Large intestine (tissue), 3 donors: Measurements from ENCODE around the gene RNASEH2B. TPM values are rescaled to one million over a fixed set of nuclear protein-coding genes. Genes with fewer than 3 reads are reported as not detected.
A peak's percentile ranks its signal among the peaks of the same experiment; 100 is the strongest.

Experiments used
- DNase-seq, 2 donors: peaks; one replicate each; pipeline versions ENCODE4 v3.0.0 to v3.0.0-alpha.2; 2013
- H3K27ac ChIP-seq: one replicate; pipeline ENCODE4 v1.5.1; 2013; ENCODE audit warnings: low read length
- H3K27me3 ChIP-seq: 2 replicates; pipeline ENCODE4 v1.6.1; 2013; ENCODE audit warnings: low read length; ENCODE audit not compliant: control insufficient read depth, insufficient read depth
- H3K36me3 ChIP-seq: 2 replicates; pipeline ENCODE4 v1.6.1; 2013; ENCODE audit warnings: low read length; ENCODE audit not compliant: control insufficient read depth, insufficient read depth
- H3K4me1 ChIP-seq: one replicate; pipeline ENCODE4 v1.6.1; 2013; ENCODE audit warnings: low read length; ENCODE audit not compliant: control insufficient read depth, insufficient read depth
- H3K4me3 ChIP-seq: one replicate; pipeline ENCODE4 v1.5.1; 2013; ENCODE audit warnings: low read length
- H3K9me3 ChIP-seq: one replicate; pipeline ENCODE4 v1.6.1; 2013; ENCODE audit warnings: mild to moderate bottlenecking, low read depth, low read length, moderate library complexity; ENCODE audit not compliant: control insufficient read depth
- WGBS: methylation state at CpG from one replicate; pipeline ENCODE4 v1.1.5; 2013; ENCODE audit warnings: low lambda C conversion rate; ENCODE audit not compliant: insufficient coverage; 5-methylcytosine and 5-hydroxymethylcytosine counted together
- polyA plus RNA-seq: library from polyadenylated mRNA; unstranded; fragments of 120-200 nt; gene quantifications from one replicate; pipeline ENCODE4 v1.2.1, GENCODE V29; 2013

Gene RNASEH2B
- polyA plus RNA-seq, 1 donor: 43.7 TPM

DNA sequence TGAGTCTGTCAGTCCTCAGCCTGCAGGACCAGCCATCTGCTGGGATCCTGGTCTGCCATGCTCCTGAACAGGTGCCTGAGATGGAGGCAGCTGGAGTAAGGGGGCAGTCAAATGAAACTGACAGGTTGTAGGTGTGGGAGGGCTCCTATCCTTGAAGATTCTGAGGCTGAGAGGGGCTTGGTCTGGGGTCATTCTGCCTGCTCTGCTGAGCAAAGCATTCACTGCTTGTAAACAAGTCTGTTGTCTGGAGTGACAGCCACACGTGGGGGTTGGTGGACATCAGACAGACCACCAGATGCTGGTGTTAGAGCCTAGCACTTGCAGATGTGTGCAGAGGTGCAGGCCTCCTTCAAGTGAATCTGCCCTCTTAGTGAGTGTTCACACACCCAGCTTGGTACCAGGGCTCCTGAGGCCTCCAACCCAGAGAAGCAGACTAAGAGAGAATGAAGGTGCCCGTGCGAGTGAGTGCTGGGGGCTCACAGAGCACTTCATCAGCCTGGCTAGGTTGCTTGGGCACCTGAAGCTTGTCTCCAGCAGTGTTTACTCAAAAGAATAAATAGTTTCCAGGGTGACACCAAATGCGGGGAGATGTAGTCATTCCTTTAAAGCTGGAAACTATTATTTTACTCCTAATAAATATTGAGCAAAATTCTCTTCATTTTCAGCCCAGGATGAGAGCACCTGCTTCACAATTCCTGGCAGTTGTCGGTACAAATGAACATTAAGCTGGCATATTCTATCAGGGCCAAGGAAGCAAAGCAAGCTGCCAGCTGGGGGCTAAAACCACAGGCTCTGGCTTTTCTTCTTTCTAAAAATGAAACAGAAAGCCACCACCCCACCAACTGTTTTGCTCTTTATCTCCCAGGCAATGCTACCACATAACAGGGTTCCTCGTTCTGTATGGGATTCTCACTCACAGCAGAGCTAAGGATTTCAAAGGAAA lies 82.3 kb downstream of the RNASEH2B start:
- Histone ChIP-seq H3K27me3 (no peaks in the 10 kb centered on the region), H3K27ac (no peak overlapping the region), H3K36me3 (no peaks in the 10 kb centered on the region), H3K4me1 (peaks cover 65% of the 10 kb centered on the region), H3K4me3 (no peak overlapping the region), H3K9me3 (no peaks in the 10 kb centered on the region)
- DNase-seq: peak in 1 of 2 donors; percentile 42
- no CpG with 5 or more reads among the region's 6 CpGs for WGBS

DNA sequence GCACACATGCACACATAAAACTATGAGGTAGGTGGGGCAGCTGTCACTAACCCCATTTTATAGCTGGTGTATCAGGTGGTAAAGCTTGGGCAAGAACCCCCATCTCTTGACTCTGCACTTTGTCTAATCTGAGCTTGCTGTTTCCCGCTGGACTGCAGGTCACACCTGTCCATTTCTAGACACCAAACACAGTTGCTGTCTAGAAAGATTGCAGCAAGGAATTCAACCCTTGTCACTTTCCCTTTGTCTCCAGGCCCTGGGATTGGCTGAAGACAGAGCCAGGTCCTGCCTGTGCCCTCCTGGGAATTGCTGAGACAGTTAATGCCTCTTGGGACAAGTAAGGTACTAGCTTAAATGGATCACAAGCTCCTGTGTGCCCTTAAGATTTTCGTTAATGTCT lies 83.8 kb downstream of the RNASEH2B start:
- peak overlapping the region; percentile 15 for H3K27ac ChIP-seq
- H3K9me3 ChIP-seq: no peaks in the 10 kb centered on the region
- H3K4me3 ChIP-seq: no peak overlapping the region
- 40% methylated on average over 1 of the region's 2 CpGs for WGBS
- H3K4me1 ChIP-seq: peaks cover 65% of the 10 kb centered on the region
- DNase-seq: peak; percentile 94 to 97
- H3K36me3 ChIP-seq: no peaks in the 10 kb centered on the region
- no peaks in the 10 kb centered on the region for H3K27me3 ChIP-seq

DNA sequence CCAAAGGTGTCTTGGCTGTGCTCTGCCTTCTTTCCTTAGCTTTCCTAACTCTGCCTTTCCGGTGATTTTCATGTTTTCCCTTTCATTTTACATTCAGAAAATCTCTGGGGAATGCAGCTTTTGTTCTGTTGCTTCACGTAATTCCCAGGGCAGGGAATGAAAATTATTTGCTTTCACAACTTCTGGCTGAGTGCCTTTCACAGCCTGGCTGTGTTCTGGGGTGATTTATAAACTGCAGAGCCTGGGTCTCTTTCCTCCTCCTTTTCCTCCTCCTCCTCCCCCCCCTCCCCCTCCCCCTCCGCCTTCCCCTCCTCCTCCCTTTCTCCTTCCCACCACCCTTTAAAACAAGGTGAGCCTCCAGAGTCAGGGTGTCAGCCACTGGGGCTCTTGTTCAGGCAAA lies 84.3 kb downstream of the RNASEH2B start:
- H3K4me1 ChIP-seq: peaks cover 70% of the 10 kb centered on the region
- no CpG with 5 or more reads among the region's 3 CpGs for WGBS
- H3K27ac ChIP-seq: peak overlapping the region; percentile 15
- H3K27me3 ChIP-seq: no peaks in the 10 kb centered on the region
- H3K9me3 ChIP-seq: no peaks in the 10 kb centered on the region
- no peak overlapping the region for H3K4me3 ChIP-seq
- DNase-seq: no peak
- no peaks in the 10 kb centered on the region for H3K36me3 ChIP-seq

DNA sequence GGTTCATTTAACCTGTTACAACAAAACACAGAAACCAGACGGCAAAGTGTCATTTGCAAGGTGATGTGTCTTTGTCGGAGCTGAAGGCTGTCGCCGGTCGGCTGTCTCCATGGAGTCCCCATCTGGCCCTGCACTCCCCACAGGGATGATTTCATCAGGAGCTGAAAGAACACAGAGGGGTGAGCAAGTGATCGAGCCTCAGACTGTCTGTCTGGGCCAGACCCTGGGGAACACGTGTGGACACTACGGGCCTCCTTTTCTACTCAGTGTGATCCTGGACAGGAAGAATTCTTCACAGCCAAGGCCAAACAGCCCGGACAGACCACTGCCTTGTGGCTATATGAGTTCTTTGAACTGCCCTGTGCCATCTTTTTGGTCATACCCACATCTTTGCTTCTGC lies 85.1 kb downstream of the RNASEH2B start:
- peaks cover 68% of the 10 kb centered on the region for H3K4me1 ChIP-seq
- H3K4me3 ChIP-seq: no peak overlapping the region
- no peak for DNase-seq
- H3K9me3 ChIP-seq: no peaks in the 10 kb centered on the region
- no peaks in the 10 kb centered on the region for H3K36me3 ChIP-seq
- H3K27me3 ChIP-seq: no peaks in the 10 kb centered on the region
- H3K27ac ChIP-seq: peak overlapping the region; percentile 15
- WGBS: no CpG with 5 or more reads among the region's 9 CpGs

DNA sequence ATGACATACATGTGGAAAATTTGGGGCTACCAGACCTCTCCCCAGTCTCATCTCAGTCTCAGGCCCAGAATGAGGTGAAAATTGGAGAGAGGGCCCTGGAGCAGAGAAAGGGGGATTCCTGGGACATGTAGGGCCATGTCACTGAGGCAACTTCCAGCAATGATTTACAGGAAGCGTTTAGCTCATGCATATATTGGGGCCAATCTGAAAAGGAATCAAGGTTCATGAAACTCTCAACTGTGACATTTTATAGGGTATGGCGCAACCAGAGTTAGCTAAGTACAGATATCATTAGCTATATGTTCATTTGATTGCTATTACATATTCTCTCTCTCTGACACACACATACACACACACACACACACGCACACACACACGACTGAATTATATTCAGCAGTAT lies 86.3 kb downstream of the RNASEH2B start:
- DNase-seq: peak; percentile 92 to 96
- no CpG with 5 or more reads among the region's 4 CpGs for WGBS
- peak overlapping the region; percentile 58 for H3K27ac ChIP-seq
- H3K4me1 ChIP-seq: peaks cover 64% of the 10 kb centered on the region
- no peaks in the 10 kb centered on the region for H3K27me3 ChIP-seq
- no peaks in the 10 kb centered on the region for H3K9me3 ChIP-seq
- H3K36me3 ChIP-seq: no peaks in the 10 kb centered on the region
- H3K4me3 ChIP-seq: no peak overlapping the region

DNA sequence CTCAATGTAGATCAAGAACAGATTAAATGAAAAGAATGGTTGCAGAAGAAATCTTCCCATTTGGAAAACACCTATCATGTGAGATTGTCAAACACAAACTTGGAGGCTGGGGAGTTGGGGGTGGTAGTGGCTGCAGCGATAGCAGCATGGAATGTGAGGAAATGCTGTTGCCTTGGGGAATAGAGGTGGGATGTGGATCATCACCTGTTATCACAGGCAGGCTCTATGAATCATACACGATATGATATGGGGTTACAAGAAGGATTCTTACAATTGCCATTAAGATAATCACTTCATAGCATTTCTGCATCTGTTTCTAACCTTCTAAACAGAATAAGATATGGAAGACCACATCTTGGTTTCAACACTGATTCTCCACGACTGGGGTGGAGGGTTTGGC lies 88.7 kb downstream of the RNASEH2B start:
- WGBS: no CpG with 5 or more reads among the region's 3 CpGs
- peaks cover 42% of the 10 kb centered on the region for H3K4me1 ChIP-seq
- peak in 1 of 2 donors; percentile 38 for DNase-seq
- no peak overlapping the region for H3K4me3 ChIP-seq
- H3K27me3 ChIP-seq: no peaks in the 10 kb centered on the region
- no peaks in the 10 kb centered on the region for H3K36me3 ChIP-seq
- H3K9me3 ChIP-seq: no peaks in the 10 kb centered on the region
- no peak overlapping the region for H3K27ac ChIP-seq

DNA sequence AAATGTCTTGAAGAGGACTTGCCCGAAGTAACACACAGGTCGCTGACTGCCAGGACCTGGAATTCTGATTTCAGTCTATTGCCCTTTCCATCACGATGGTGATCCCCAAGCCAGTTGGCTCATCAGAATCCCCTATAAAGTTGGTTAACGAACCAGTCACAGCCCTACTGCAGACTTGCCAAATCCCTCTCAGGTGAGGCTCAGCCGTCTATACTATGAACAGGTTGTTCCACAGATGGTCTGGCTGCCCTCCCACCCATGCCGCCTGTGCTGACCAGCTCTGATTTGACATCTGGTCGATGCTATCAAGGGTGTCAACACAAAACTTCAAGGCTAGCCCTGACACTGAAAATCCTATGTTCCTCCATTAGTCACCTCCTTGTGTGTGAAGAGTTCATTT lies 90.0 kb downstream of the RNASEH2B start:
- H3K4me3 ChIP-seq: no peak overlapping the region
- no CpG with 5 or more reads among the region's 7 CpGs for WGBS
- H3K9me3 ChIP-seq: no peaks in the 10 kb centered on the region
- H3K27me3 ChIP-seq: no peaks in the 10 kb centered on the region
- H3K4me1 ChIP-seq: peaks cover 37% of the 10 kb centered on the region
- no peaks in the 10 kb centered on the region for H3K36me3 ChIP-seq
- DNase-seq: no peak
- no peak overlapping the region for H3K27ac ChIP-seq

DNA sequence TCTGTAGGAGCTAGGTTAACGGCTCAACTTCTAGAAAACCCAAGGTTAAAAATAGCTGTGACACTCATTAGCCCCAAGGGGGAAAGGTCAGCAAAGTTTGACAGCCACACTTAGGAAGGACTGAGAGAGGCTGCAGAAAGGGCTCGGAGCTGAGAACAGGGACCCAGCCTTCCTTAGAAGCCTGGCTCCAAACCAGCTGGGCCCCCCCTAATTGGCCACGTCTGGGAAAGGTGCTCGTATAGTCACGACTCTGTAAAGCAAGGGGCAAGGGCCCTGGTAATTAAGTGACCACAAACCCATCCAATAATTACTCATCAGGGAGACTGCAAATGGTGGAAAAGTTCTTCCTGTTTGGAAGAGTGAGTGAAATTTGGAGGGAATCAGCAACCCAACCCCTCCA lies 90.5 kb downstream of the RNASEH2B start:
- no peaks in the 10 kb centered on the region for H3K27me3 ChIP-seq
- H3K4me3 ChIP-seq: no peak overlapping the region
- no peaks in the 10 kb centered on the region for H3K36me3 ChIP-seq
- H3K27ac ChIP-seq: no peak overlapping the region
- no CpG with 5 or more reads among the region's 5 CpGs for WGBS
- no peak for DNase-seq
- H3K9me3 ChIP-seq: no peaks in the 10 kb centered on the region
- peaks cover 37% of the 10 kb centered on the region for H3K4me1 ChIP-seq

DNA sequence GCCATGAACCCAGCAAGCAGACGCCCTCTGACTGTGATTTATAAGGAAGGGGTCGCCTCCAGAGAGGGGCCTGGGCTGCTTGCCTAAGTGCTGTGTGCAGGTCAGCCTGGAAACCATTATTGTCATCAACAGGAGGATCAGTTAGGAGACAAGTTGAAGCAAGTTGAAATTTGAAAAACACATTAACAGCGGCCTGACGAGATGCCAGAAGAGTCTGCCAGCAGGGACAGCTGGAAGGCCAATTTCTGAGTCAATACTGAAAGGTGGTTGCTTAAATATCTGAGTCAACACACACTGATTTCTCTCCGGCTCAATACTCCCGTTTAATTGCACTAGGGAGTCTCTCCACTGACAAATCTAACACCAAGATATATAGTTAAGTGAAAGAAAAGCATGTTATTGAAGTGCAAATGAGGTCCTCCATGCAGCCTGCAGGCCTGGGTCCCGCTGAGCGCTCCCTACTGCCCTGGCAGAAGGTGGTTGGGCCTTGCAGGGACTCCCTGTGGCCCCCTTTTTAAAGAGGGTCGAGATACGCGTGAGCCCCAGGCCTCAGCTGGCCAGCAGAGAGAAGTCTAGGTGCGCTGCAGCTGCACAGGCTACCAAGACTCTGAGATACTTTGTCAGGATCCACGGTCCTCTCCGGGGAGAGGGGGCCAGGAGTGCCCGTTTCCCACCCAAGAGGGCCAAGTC lies 91.1 kb downstream of the RNASEH2B start:
- Histone ChIP-seq H3K36me3 (no peaks in the 10 kb centered on the region), H3K4me3 (no peak overlapping the region), H3K27me3 (no peaks in the 10 kb centered on the region), H3K27ac (no peak overlapping the region), H3K4me1 (peaks cover 37% of the 10 kb centered on the region), H3K9me3 (no peaks in the 10 kb centered on the region)
- no CpG with 5 or more reads among the region's 15 CpGs for WGBS
- DNase-seq: no peak

DNA sequence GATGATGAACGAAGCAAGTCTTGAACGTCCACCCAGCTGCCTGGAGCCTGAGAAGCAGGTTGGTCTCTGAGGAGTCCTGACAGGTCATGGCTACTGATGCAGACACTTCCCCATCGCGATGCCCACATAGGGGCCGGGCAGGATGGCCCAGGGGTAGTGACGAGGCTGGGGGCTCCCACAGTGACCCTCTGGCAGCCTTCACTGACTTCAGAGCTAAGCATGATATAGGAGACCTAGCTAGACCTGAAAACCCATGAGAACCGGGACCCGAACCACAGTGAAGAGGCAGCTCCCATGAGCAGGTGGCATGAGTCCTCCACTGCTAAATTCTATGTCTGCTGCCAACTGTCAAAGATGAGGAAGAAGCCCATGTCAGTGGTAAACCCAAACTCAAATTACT lies 91.7 kb downstream of the RNASEH2B start:
- Histone ChIP-seq H3K9me3 (no peaks in the 10 kb centered on the region), H3K4me1 (peaks cover 37% of the 10 kb centered on the region), H3K4me3 (no peak overlapping the region), H3K36me3 (no peaks in the 10 kb centered on the region), H3K27me3 (no peaks in the 10 kb centered on the region), H3K27ac (no peak overlapping the region)
- no CpG with 5 or more reads among the region's 8 CpGs for WGBS
- no peak for DNase-seq
